ENCODE data around the gene ABHD1.
"Not testable (repeated sequence)": the region's sequence is repeated elsewhere in the genome, so short reads cannot be mapped to it uniquely, and the experiment has no call there.

DNA sequence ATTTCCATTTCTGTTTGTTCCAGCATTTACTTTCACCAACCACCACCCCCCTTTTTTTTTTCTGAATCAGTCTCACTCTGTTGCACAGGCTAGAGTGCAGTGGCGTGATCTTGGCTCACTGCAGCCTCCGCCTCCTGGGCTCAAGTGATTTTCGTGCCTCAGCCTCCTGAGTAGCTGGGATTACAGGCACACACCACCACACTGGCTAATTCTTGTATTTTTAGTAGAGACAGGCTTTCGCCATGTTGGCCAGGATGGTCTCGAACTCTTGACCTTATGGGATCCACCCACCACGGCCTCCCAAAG is 48.1 kb upstream of the ABHD1 start:
- TF ChIP-seq EZH2 (IDR thresholded peaks at IDR 0.05; ENCODE audit: insufficient read depth, low read length); CTCF (IDR thresholded peaks at IDR 0.05; ENCODE audit: insufficient read depth, low read depth, low read length): not testable (repeated sequence)

Data from astrocyte (in vitro differentiated cells and primary cell).